ENCODE measurements around the gene CYP27C1.

GRCh38 chr2:127176371-127177311, 43.5 kb downstream of the CYP27C1 start:
- TF ChIP-seq CTCF (IDR thresholded peaks at IDR 0.05) (no peak), POLR2A (IDR thresholded peaks at IDR 0.05) (no peak)

All from adrenal gland (tissue), 5 donors.